ENCODE data around the gene FRY. TPM values are rescaled to one million over a fixed set of nuclear protein-coding genes. Genes with fewer than 3 reads are reported as not detected.
A peak's percentile ranks its signal among the peaks of the same experiment; 100 is the strongest.

Gene FRY
- total RNA-seq, 1 experiment from 2014 or later, result 5.3 TPM

DNA sequence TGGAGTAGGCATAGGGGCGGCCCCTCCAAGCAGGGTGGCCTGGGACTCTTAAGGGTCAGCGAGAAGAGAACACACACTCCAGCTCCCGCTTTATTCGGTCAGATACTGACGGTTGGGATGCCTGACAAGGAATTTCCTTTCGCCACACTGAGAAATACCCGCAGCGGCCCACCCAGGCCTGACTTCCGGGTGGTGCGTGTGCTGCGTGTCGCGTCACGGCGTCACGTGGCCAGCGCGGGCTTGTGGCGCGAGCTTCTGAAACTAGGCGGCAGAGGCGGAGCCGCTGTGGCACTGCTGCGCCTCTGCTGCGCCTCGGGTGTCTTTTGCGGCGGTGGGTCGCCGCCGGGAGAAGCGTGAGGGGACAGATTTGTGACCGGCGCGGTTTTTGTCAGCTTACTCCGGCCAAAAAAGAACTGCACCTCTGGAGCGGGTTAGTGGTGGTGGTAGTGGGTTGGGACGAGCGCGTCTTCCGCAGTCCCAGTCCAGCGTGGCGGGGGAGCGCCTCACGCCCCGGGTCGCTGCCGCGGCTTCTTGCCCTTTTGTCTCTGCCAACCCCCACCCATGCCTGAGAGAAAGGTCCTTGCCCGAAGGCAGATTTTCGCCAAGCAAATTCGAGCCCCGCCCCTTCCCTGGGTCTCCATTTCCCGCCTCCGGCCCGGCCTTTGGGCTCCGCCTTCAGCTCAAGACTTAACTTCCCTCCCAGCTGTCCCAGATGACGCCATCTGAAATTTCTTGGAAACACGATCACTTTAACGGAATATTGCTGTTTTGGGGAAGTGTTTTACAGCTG is 283.9 kb downstream of the FRY start, which contains the start of the genes BRCA2 and ZAR1L:
Gene BRCA2, plus strand, starts transcription at position 271 of the 790 bp plus-strand sequence. CDS start 953 bp downstream, outside the sequence.
Gene ZAR1L, minus strand, starts transcription at position 126 of the 790 bp plus-strand sequence. CDS start 3,438 bp downstream, outside the sequence.
- ChIA-PET CTCF (interaction anchor here (0.6 to 1.9 kb wide), 7 partner anchors 48 to 812 kb away, joined by 3 to 13 read pairs (median 4); no protein-coding TSS in a partner anchor), POLR2A (interaction anchor here (0.6 to 2.2 kb wide), 9 partner anchors 12 to 407 kb away, joined by 3 to 13 read pairs (median 3); partner anchors contain the start of genes FRY and N4BP2L1)
- H3K27me3 Mint-ChIP-seq (ENCODE audit: low read depth), result no peaks in the 10 kb centered on the region; the same call in 1 of the 2 replicates
- peak; percentile 81 for ATAC-seq
- peak within 1 kb of the TSS; percentile 87 for H3K4me3 Mint-ChIP-seq
- peaks cover 12% of the 10 kb centered on the region for H3K4me1 Mint-ChIP-seq
- peaks cover 9% of the 10 kb centered on the region for H3K36me3 Mint-ChIP-seq
- no peaks in the 10 kb centered on the region for H3K9me3 Mint-ChIP-seq
- DNase-seq (ENCODE audit: low spot score), result peak; percentile 81
- peak within 1 kb of the TSS; percentile 97 for H3K27ac Mint-ChIP-seq
- TF ChIP-seq ATF1 (CRISPR knock-in tag; IDR thresholded peaks at IDR 0.05) (0 out of 2 replicates have a peak, but pooled peaks have one; percentile 12), RORB (CRISPR knock-in tag; IDR thresholded peaks at IDR 0.05) (no peak), SP1 (CRISPR knock-in tag; conservative IDR thresholded peaks at IDR 0.05) (peak; percentile 50), OVOL2 (CRISPR knock-in tag; IDR thresholded peaks at IDR 0.05; ENCODE audit: borderline replicate concordance) (no peak), FOXK1 (CRISPR knock-in tag; IDR thresholded peaks at IDR 0.05) (peak; percentile 85), ELF4 (CRISPR knock-in tag; IDR thresholded peaks at IDR 0.05; ENCODE audit: low read depth) (no peak), GABPB1 (CRISPR knock-in tag; IDR thresholded peaks at IDR 0.05) (peak; percentile 68; the same call in 1 of the 2 replicates), MXD4 (CRISPR knock-in tag; IDR thresholded peaks at IDR 0.05; ENCODE audit: borderline replicate concordance) (no peak), ETV6 (CRISPR knock-in tag; IDR thresholded peaks at IDR 0.05) (no peak), NFE2L1 (CRISPR knock-in tag; IDR thresholded peaks at IDR 0.05) (no peak), ZNF416 (CRISPR knock-in tag; IDR thresholded peaks at IDR 0.05) (0 out of 2 replicates have a peak, but pooled peaks have one; percentile 39), EMX1 (CRISPR knock-in tag; IDR thresholded peaks at IDR 0.05) (0 out of 2 replicates have a peak, but pooled peaks have one; percentile 57), ZNF232 (CRISPR knock-in tag; IDR thresholded peaks at IDR 0.05) (0 out of 2 replicates have a peak, but pooled peaks have one; percentile 62), ESRRA (CRISPR knock-in tag; IDR thresholded peaks at IDR 0.05; ENCODE audit: borderline replicate concordance) (0 out of 2 replicates have a peak, but pooled peaks have one; percentile 23), MYBL2 (CRISPR knock-in tag; IDR thresholded peaks at IDR 0.05) (no peak; the same call in 1 of the 2 replicates), E2F5 (CRISPR knock-in tag; IDR thresholded peaks at IDR 0.05) (peak; percentile 86), CREM (CRISPR knock-in tag; IDR thresholded peaks at IDR 0.05) (peak; percentile 85; the same call in 1 of the 2 replicates)
- TF ChIP-seq, protein P1, sequence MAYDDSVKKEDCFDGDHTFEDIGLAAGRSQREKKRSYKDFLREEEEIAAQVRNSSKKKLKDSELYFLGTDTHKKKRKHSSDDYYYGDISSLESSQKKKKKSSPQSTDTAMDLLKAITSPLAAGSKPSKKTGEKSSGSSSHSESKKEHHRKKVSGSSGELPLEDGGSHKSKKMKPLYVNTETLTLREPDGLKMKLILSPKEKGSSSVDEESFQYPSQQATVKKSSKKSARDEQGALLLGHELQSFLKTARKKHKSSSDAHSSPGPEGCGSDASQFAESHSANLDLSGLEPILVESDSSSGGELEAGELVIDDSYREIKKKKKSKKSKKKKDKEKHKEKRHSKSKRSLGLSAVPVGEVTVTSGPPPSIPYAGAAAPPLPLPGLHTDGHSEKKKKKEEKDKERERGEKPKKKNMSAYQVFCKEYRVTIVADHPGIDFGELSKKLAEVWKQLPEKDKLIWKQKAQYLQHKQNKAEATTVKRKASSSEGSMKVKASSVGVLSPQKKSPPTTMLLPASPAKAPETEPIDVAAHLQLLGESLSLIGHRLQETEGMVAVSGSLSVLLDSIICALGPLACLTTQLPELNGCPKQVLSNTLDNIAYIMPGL (CRISPR knock-in tag; IDR thresholded peaks at IDR 0.05), result peak; percentile 52
- TF ChIP-seq, protein P2, sequence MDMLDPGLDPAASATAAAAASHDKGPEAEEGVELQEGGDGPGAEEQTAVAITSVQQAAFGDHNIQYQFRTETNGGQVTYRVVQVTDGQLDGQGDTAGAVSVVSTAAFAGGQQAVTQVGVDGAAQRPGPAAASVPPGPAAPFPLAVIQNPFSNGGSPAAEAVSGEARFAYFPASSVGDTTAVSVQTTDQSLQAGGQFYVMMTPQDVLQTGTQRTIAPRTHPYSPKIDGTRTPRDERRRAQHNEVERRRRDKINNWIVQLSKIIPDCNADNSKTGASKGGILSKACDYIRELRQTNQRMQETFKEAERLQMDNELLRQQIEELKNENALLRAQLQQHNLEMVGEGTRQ (CRISPR knock-in tag; IDR thresholded peaks at IDR 0.05), result peak; percentile 98
- TF ChIP-seq, protein P3, sequence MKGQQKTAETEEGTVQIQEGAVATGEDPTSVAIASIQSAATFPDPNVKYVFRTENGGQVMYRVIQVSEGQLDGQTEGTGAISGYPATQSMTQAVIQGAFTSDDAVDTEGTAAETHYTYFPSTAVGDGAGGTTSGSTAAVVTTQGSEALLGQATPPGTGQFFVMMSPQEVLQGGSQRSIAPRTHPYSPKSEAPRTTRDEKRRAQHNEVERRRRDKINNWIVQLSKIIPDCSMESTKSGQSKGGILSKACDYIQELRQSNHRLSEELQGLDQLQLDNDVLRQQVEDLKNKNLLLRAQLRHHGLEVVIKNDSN (CRISPR knock-in tag; IDR thresholded peaks at IDR 0.05), result peak; percentile 98
- TF ChIP-seq, protein P4, sequence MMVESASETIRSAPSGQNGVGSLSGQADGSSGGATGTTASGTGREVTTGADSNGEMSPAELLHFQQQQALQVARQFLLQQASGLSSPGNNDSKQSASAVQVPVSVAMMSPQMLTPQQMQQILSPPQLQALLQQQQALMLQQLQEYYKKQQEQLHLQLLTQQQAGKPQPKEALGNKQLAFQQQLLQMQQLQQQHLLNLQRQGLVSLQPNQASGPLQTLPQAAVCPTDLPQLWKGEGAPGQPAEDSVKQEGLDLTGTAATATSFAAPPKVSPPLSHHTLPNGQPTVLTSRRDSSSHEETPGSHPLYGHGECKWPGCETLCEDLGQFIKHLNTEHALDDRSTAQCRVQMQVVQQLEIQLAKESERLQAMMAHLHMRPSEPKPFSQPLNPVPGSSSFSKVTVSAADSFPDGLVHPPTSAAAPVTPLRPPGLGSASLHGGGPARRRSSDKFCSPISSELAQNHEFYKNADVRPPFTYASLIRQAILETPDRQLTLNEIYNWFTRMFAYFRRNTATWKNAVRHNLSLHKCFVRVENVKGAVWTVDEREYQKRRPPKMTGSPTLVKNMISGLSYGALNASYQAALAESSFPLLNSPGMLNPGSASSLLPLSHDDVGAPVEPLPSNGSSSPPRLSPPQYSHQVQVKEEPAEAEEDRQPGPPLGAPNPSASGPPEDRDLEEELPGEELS (CRISPR knock-in tag; IDR thresholded peaks at IDR 0.05), result peak; percentile 52; the same call in 1 of the 2 replicates
- TF ChIP-seq, protein P5, sequence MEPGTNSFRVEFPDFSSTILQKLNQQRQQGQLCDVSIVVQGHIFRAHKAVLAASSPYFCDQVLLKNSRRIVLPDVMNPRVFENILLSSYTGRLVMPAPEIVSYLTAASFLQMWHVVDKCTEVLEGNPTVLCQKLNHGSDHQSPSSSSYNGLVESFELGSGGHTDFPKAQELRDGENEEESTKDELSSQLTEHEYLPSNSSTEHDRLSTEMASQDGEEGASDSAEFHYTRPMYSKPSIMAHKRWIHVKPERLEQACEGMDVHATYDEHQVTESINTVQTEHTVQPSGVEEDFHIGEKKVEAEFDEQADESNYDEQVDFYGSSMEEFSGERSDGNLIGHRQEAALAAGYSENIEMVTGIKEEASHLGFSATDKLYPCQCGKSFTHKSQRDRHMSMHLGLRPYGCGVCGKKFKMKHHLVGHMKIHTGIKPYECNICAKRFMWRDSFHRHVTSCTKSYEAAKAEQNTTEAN (CRISPR knock-in tag; IDR thresholded peaks at IDR 0.05), result peak; percentile 67; the same call in 1 of the 2 replicates
- TF ChIP-seq, protein P6, sequence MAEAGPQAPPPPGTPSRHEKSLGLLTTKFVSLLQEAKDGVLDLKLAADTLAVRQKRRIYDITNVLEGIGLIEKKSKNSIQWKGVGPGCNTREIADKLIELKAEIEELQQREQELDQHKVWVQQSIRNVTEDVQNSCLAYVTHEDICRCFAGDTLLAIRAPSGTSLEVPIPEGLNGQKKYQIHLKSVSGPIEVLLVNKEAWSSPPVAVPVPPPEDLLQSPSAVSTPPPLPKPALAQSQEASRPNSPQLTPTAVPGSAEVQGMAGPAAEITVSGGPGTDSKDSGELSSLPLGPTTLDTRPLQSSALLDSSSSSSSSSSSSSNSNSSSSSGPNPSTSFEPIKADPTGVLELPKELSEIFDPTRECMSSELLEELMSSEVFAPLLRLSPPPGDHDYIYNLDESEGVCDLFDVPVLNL (CRISPR knock-in tag; IDR thresholded peaks at IDR 0.05; ENCODE audit: borderline replicate concordance, low read depth), result peak; percentile 78; the same call in 1 of the 2 replicates

Measured in WTC11 (cell line).